ENCODE measurements around the gene PRELP. TPM values are rescaled to one million over a fixed set of nuclear protein-coding genes. Genes with fewer than 3 reads are reported as not detected.

Gene PRELP
- total RNA-seq, 1 donor from 2014 or later: not detected

DNA sequence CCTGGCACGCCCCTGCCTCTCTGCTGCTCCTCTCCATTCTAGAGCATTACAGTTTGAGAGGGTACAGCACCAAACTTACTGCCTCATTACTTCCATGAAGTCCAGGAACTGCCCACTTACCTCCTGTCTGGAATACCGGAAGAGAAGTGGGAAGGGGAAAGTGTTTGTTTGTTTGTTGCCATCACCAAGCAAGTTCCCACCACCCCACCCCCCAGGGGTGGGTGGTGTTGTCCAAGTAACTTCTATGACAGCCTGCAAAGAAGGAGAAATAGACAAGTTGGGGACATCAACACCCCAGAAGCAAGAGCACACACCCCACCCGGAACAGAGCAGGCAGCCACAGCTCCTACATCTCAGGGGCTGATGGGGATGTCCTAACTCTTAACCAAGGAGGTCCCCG lies 36.3 kb downstream of the PRELP start:
- TF ChIP-seq, protein P1, sequence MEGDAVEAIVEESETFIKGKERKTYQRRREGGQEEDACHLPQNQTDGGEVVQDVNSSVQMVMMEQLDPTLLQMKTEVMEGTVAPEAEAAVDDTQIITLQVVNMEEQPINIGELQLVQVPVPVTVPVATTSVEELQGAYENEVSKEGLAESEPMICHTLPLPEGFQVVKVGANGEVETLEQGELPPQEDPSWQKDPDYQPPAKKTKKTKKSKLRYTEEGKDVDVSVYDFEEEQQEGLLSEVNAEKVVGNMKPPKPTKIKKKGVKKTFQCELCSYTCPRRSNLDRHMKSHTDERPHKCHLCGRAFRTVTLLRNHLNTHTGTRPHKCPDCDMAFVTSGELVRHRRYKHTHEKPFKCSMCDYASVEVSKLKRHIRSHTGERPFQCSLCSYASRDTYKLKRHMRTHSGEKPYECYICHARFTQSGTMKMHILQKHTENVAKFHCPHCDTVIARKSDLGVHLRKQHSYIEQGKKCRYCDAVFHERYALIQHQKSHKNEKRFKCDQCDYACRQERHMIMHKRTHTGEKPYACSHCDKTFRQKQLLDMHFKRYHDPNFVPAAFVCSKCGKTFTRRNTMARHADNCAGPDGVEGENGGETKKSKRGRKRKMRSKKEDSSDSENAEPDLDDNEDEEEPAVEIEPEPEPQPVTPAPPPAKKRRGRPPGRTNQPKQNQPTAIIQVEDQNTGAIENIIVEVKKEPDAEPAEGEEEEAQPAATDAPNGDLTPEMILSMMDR (conservative IDR thresholded peaks at IDR 0.05; ENCODE audit: low read depth, low read length): no peak
- no peak for DNase-seq (ENCODE audit: low read depth)

DNA sequence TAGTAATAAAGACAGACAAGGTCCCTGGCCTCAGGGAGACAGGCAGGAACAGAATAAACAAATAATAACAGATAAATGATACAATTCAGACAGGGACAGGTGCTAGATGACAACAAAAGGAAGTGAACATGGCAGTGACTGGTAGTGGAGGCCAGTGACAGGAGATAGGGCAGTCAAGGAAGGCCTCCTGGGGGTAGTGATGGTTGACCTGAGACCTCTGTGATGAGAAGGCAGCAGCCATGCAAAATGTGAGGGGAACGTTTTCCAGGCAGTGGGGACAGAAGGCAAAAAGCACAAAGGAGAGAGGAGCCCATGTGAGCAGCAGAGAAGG lies 36.9 kb downstream of the PRELP start:
- H3K4me3 ChIP-seq (ENCODE audit: low read depth, low read length): no peak overlapping the region
- no peak for DNase-seq (ENCODE audit: low read depth)
- TF ChIP-seq, protein P1 (conservative IDR thresholded peaks at IDR 0.05; ENCODE audit: low read depth, low read length): no peak

More for the DNA sequence above, 36.3 kb downstream of the PRELP start:
- no peak overlapping the region for H3K4me3 ChIP-seq (ENCODE audit: low read depth, low read length)

GRCh38 chr1:203512848-203513584 lies 37.4 kb downstream of the PRELP start:
- DNase-seq (ENCODE audit: low read depth): peak; percentile 82
- TF ChIP-seq, protein P1 (conservative IDR thresholded peaks at IDR 0.05; ENCODE audit: low read depth, low read length): no peak
- H3K4me3 ChIP-seq (ENCODE audit: low read depth, low read length): no peak overlapping the region

DNA sequence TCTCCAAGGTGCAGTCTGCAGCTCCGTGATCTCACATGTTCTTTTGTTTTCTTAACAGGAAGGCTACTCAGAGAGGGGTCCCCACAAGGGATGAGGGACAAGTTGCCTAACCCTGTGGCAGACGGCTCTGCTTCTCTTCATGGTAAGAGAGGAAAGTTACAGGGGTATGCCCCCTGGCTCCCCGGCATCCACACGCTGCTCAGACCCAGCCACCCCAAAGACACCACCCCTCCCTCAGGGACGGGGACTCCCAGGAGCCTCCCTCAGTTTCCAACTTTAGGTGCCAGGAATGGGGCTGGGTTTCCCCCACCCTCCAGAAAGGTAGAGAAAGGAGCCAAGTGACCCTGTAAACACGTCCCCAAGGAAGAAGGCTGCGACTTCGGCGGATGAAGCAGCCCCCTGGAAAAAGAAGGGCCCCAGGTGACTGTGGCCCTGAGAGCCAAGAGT lies 38.0 kb downstream of the PRELP start:
- no peak overlapping the region for H3K4me3 ChIP-seq (ENCODE audit: low read depth, low read length)
- TF ChIP-seq, protein P1 (conservative IDR thresholded peaks at IDR 0.05; ENCODE audit: low read depth, low read length): no peak
- DNase-seq (ENCODE audit: low read depth): no peak

DNA sequence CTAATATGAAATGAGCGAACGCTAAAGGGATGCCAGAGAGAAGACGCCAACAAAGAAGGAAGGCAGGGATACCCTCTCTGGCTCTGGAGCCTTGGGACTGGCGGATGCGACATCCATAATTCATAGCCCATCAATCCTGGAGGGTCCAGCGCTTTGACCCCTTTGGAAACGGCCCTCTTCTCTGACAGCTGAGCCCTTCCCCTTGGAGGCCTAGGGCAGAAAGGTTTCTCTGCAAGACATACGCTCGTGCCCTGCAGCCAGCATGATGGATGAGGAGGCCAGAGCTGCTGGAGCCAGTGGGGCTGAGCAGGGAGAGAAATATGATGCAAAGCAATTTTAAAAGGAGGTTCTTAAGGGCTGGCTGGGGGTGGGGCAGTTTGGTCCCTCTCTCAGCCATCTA lies 40.6 kb downstream of the PRELP start:
- H3K4me3 ChIP-seq (ENCODE audit: low read depth, low read length): no peak overlapping the region
- DNase-seq (ENCODE audit: low read depth): no peak
- TF ChIP-seq, protein P1 (conservative IDR thresholded peaks at IDR 0.05; ENCODE audit: low read depth, low read length): no peak

DNA sequence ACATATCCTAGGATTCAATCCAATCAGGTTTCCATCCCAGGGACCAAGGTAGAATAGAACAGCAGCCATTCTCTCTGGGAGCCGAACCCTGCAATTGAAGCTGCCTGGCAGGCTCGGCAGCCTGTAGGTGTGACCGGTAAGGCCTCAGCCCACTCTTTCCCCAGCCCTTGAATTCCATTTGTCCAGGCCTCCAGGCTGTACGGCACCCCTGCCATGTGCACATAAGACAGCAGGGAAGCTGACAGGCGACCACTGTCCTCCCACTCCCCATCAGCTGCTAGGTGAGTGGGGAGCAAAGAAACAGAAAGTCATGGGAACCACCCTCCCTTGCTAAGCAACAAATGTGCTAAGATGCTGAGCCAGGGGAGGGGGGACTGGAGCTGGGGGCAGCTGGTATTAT lies 41.3 kb downstream of the PRELP start:
- DNase-seq (ENCODE audit: low read depth): no peak
- no peak overlapping the region for H3K4me3 ChIP-seq (ENCODE audit: low read depth, low read length)
- TF ChIP-seq, protein P1 (conservative IDR thresholded peaks at IDR 0.05; ENCODE audit: low read depth, low read length): no peak
